Ishikawa (cell line): Measurements from ENCODE around the gene ADGB.

Source experiments
- CEBPB ChIP-seq: IDR thresholded peaks from 2 replicates; pipeline ENCODE4 v1.6.1; 2012
- CREB1 ChIP-seq: IDR thresholded peaks from 2 replicates; pipeline ENCODE4 v1.6.1; 2012; ENCODE audit warnings: low read depth
- EGR1 ChIP-seq: IDR thresholded peaks from 2 replicates; pipeline ENCODE4 v1.6.1; 2012
- EP300 ChIP-seq: IDR thresholded peaks from 2 replicates; pipeline ENCODE4 v1.6.1; 2012; ENCODE audit warnings: borderline replicate concordance
- FOXM1 ChIP-seq: IDR thresholded peaks from 2 replicates; pipeline ENCODE4 v1.6.1; 2012; ENCODE audit warnings: low read depth, borderline replicate concordance
- MAX ChIP-seq: IDR thresholded peaks from 2 replicates; pipeline ENCODE4 v1.6.1; 2012
- NFIC ChIP-seq: IDR thresholded peaks from 2 replicates; pipeline ENCODE4 v1.6.1; 2012
- RAD21 ChIP-seq: IDR thresholded peaks from 2 replicates; pipeline ENCODE4 v1.6.1; 2012; ENCODE audit warnings: low read depth
- REST ChIP-seq: IDR thresholded peaks from 2 replicates; pipeline ENCODE4 v1.6.1; 2012; ENCODE audit warnings: low read depth, mild to moderate bottlenecking
- TAF1 ChIP-seq: IDR thresholded peaks from 2 replicates; pipeline ENCODE4 v1.6.1; 2012; ENCODE audit warnings: low read depth, mild to moderate bottlenecking
- TCF12 ChIP-seq: IDR thresholded peaks from 2 replicates; pipeline ENCODE4 v1.6.1; 2012; ENCODE audit warnings: low read depth
- TEAD4 ChIP-seq: IDR thresholded peaks from 2 replicates; pipeline ENCODE4 v1.6.1; 2012
- USF1 ChIP-seq: IDR thresholded peaks from 2 replicates; pipeline ENCODE4 v1.6.1; 2012
- YY1 ChIP-seq: IDR thresholded peaks from 2 replicates; pipeline ENCODE4 v1.6.1; 2012; ENCODE audit warnings: low read depth
- ZBTB7A ChIP-seq: IDR thresholded peaks from 2 replicates; pipeline ENCODE4 v1.6.1; 2012; ENCODE audit warnings: low read depth

Gene ADGB

GRCh38 chr6:146602526-146602925, 3.8 kb downstream of the ADGB start:
- TF ChIP-seq EGR1 = no peak
- no peak for TF ChIP-seq TAF1
- no peak for TF ChIP-seq NFIC
- TF ChIP-seq EP300 = no peak
- no peak for TF ChIP-seq RAD21
- no peak for TF ChIP-seq REST

GRCh38 chr6:146613947-146614346, 15.2 kb downstream of the ADGB start:
- TF ChIP-seq FOXM1 = no peak
- no peak for TF ChIP-seq CREB1
- no peak for TF ChIP-seq RAD21

- TF ChIP-seq MAX (no peak), CEBPB (no peak), YY1 (no peak), FOXM1 (no peak), EP300 (no peak), TEAD4 (no peak), TAF1 (no peak), RAD21 (no peak), REST (no peak), EGR1 (no peak), USF1 (no peak), NFIC (no peak), ZBTB7A (no peak), TCF12 (no peak), CREB1 (no peak)
Observed at GRCh38 chr6:146620655-146621054, 21.9 kb downstream of the ADGB start.

GRCh38 chr6:146628350-146628749, 29.6 kb downstream of the ADGB start:
- TF ChIP-seq NFIC (no peak), RAD21 (no peak), ZBTB7A (no peak), MAX (no peak), CEBPB (no peak), EP300 (no peak), TEAD4 (no peak), REST (no peak), FOXM1 (no peak), CREB1 (no peak), TAF1 (no peak), USF1 (no peak), TCF12 (no peak), YY1 (no peak), EGR1 (no peak)

- TF ChIP-seq MAX = no peak
- TF ChIP-seq RAD21 = no peak
- TF ChIP-seq YY1 = no peak
- no peak for TF ChIP-seq FOXM1
- TF ChIP-seq TEAD4 = no peak
- no peak for TF ChIP-seq CEBPB
- TF ChIP-seq CREB1 = no peak
- no peak for TF ChIP-seq NFIC
- TF ChIP-seq REST = no peak
- no peak for TF ChIP-seq ZBTB7A
- TF ChIP-seq TCF12 = no peak
Observed at GRCh38 chr6:146634022-146634421, 35.2 kb downstream of the ADGB start.
